HCT116 (cell line): Measurements from ENCODE around the gene FUCA2. TPM values are rescaled to one million over a fixed set of nuclear protein-coding genes. Genes with fewer than 3 reads are reported as not detected.

Experiments used
- ATAC-seq: fragments of 200-7000 bp; cut with Tn5 transposase; 2 replicates; pipeline ENCODE4 v1.9.1; 2020; ENCODE audit warnings: mild to moderate bottlenecking, moderate library complexity
- BruUV-seq: library from RNA; stranded (reverse); fragments of 400-500 nt; replicated peaks from 2 replicates; lab custom pipeline; 2021; lab: Mats Ljungman, UMichigan
- CTCF ChIA-PET: fragments of 300-600 bp; sonication (Branson Sonifier 250); formaldehyde crosslinking; loops from one replicate; lab custom pipeline; 2021; ENCODE audit warnings: antibody characterized with exemption; lab: Charles Lee
- POLR2A ChIA-PET: fragments of 300-600, 350-600 bp; sonication (Branson Sonifier 250); formaldehyde crosslinking; loops from one replicate; lab custom pipeline; 2021; ENCODE audit warnings: antibody characterized with exemption; lab: Charles Lee
- RAD21 ChIA-PET, 2 experiments: fragments of 300-600 bp; sonication (Branson Sonifier 250); formaldehyde crosslinking; loops; one replicate each; lab custom pipeline; 2023; ENCODE audit warnings: low total read pairs in 2 of 2; ENCODE audit not compliant: uncharacterized antibody in 2 of 2, unreplicated experiment in 2 of 2, low non-redundant PET in 1 of 2; lab: Charles Lee
- DNase-seq: peaks from one replicate; pipeline ENCODE4 v3.0.0-alpha.2; 2010; ENCODE audit warnings: low read depth, low spot score
- H2AFZ ChIP-seq: fragments of 200-600 bp; shearing (Covaris generic), sonication (generic); 2 replicates; pipeline ENCODE4 v1.6.1; 2017; ENCODE audit warnings: low read depth, mixed run types, mixed read lengths, antibody characterized with exemption, low read length; ENCODE audit not compliant: poor library complexity, severe bottlenecking
- H3K27ac ChIP-seq: 2 replicates; pipeline ENCODE4 v1.5.1; 2012; ENCODE audit warnings: low read depth, low read length
- H3K27me3 ChIP-seq: fragments of 200-600 bp; sonication (generic); 2 replicates; pipeline ENCODE4 v1.6.1; 2016; ENCODE audit warnings: mixed run types, low read length, mixed read lengths; ENCODE audit not compliant: insufficient read depth
- H3K36me3 ChIP-seq, 2 experiments: fragments of 200-500 bp in 1 of 2; fragments of 200-600 bp in 1 of 2; sonication (Bioruptor generic) in 1 of 2; sonication (generic) in 1 of 2; 2 replicates each; pipeline versions ENCODE4 v1.5.1 to v1.6.1; 2014 to 2016; ENCODE audit warnings: low read length in 2 of 2, inconsistent platforms in 1 of 2, mixed read lengths in 1 of 2, mixed run types in 1 of 2; ENCODE audit not compliant: insufficient read depth in 2 of 2, control insufficient read depth in 1 of 2
- H3K4me1 ChIP-seq, 2 experiments: fragments of 200-600 bp in 1 of 2; sonication (generic) in 1 of 2; 2 replicates each; pipeline versions ENCODE4 v1.5.1 to v1.6.1; 2012 to 2017; ENCODE audit warnings: low read length in 2 of 2, inconsistent platforms in 1 of 2, mild to moderate bottlenecking in 1 of 2, mixed read lengths in 1 of 2, mixed run types in 1 of 2, moderate library complexity in 1 of 2; ENCODE audit not compliant: insufficient read depth in 2 of 2, control insufficient read depth in 1 of 2
- H3K4me2 ChIP-seq: fragments of 200-600 bp; sonication (generic); 2 replicates; pipeline ENCODE4 v1.6.1; 2017; ENCODE audit warnings: mixed run types, low read length, mixed read lengths
- H3K4me3 ChIP-seq, 2 experiments: fragments of 200-600 bp in 1 of 2; sonication (generic) in 1 of 2; replicated peaks in 1 of 2; 2 replicates each; pipeline ENCODE4 v1.5.1; 2011 to 2016; ENCODE audit warnings: low read length in 2 of 2, control low read depth in 1 of 2, low read depth in 1 of 2, mild to moderate bottlenecking in 1 of 2, mixed read lengths in 1 of 2, mixed run types in 1 of 2
- H3K79me2 ChIP-seq: fragments of 200-600 bp; sonication (generic); 2 replicates; pipeline ENCODE4 v1.6.1; 2017; ENCODE audit warnings: mild to moderate bottlenecking, mixed run types, low read length, moderate library complexity, mixed read lengths; ENCODE audit not compliant: insufficient read depth
- H3K9ac ChIP-seq: fragments of 200-600 bp; sonication (generic); 2 replicates; pipeline ENCODE4 v1.6.1; 2016; ENCODE audit warnings: low read length, mixed read lengths
- H3K9me2 ChIP-seq: fragments of 200-600 bp; sonication (generic), shearing (Covaris generic); 2 replicates; pipeline ENCODE4 v1.6.1; 2017; ENCODE audit warnings: mixed run types, mild to moderate bottlenecking, moderate library complexity; ENCODE audit not compliant: insufficient read depth
- H3K9me3 ChIP-seq, 2 experiments: fragments of 200-500 bp in 1 of 2; fragments of 200-600 bp in 1 of 2; sonication (Bioruptor generic) in 1 of 2; sonication (generic) in 1 of 2; 2 replicates each; pipeline ENCODE4 v1.6.1; 2014 to 2017; ENCODE audit warnings: low read length in 2 of 2, mixed read lengths in 2 of 2, inconsistent platforms in 1 of 2, low read depth in 1 of 2, mild to moderate bottlenecking in 1 of 2, mixed run types in 1 of 2, moderate library complexity in 1 of 2; ENCODE audit not compliant: control insufficient read depth in 1 of 2, insufficient read depth in 1 of 2
- H4K20me1 ChIP-seq: fragments of 200-600 bp; sonication (generic), shearing (Covaris generic); 2 replicates; pipeline ENCODE4 v1.6.1; 2017; ENCODE audit warnings: mixed run types, mild to moderate bottlenecking, moderate library complexity; ENCODE audit not compliant: insufficient read depth
- ATF3 ChIP-seq: IDR thresholded peaks from 2 replicates; pipeline ENCODE4 v1.6.1; 2012
- CBX3 ChIP-seq: IDR thresholded peaks from 2 replicates; pipeline ENCODE4 v1.6.1; 2012; ENCODE audit warnings: low read depth
- CTCF ChIP-seq, 3 experiments: fragments of 200-600 bp in 1 of 3; sonication (generic) in 1 of 3; IDR thresholded peaks in 2 of 3; conservative IDR thresholded peaks in 1 of 3; 2 replicates each; pipeline ENCODE4 v1.5.1; 2012 to 2017; ENCODE audit warnings: low read depth in 2 of 3, low read length in 2 of 3, antibody characterized with exemption in 1 of 3, borderline replicate concordance in 1 of 3, control low read depth in 1 of 3, mild to moderate bottlenecking in 1 of 3, mixed read lengths in 1 of 3, mixed run types in 1 of 3, moderate library complexity in 1 of 3; ENCODE audit not compliant: insufficient read depth in 1 of 3
- EGR1 ChIP-seq: IDR thresholded peaks from 2 replicates; pipeline ENCODE4 v1.6.1; 2012; ENCODE audit warnings: low read depth
- ELF1 ChIP-seq: IDR thresholded peaks from 2 replicates; pipeline ENCODE4 v1.6.1; 2012; ENCODE audit warnings: low read depth, borderline replicate concordance
- EZH2phosphoT487 ChIP-seq: fragments of 200-600 bp; IDR thresholded peaks from 2 replicates; pipeline ENCODE4 v1.6.1; 2018; ENCODE audit warnings: antibody characterized with exemption, borderline replicate concordance
- FOSL1 ChIP-seq: IDR thresholded peaks from 2 replicates; pipeline ENCODE4 v1.6.1; 2012; ENCODE audit warnings: low read depth
- JUND ChIP-seq: IDR thresholded peaks from 2 replicates; pipeline ENCODE4 v1.6.1; 2012
- MAX ChIP-seq: IDR thresholded peaks from 2 replicates; pipeline ENCODE4 v1.6.1; 2012
- POLR2A ChIP-seq: IDR thresholded peaks from 2 replicates; pipeline ENCODE4 v1.7.0; 2011; ENCODE audit warnings: borderline replicate concordance; ENCODE audit not compliant: insufficient read depth, insufficient read length; ENCODE audit errors: extremely low read depth
- REST ChIP-seq: IDR thresholded peaks from 2 replicates; pipeline ENCODE4 v1.6.1; 2012; ENCODE audit warnings: low read depth
- SP1 ChIP-seq: IDR thresholded peaks from 2 replicates; pipeline ENCODE4 v1.6.1; 2012; ENCODE audit warnings: low read depth
- TCF7L2 ChIP-seq: IDR thresholded peaks from 2 replicates; pipeline ENCODE4 v1.7.0; 2011; ENCODE audit warnings: borderline replicate concordance, inconsistent platforms; ENCODE audit not compliant: insufficient read depth, insufficient read length; ENCODE audit errors: extremely low read depth
- ZBTB33 ChIP-seq: IDR thresholded peaks from 2 replicates; pipeline ENCODE4 v1.6.1; 2011; ENCODE audit warnings: mild to moderate bottlenecking, low read length, moderate library complexity; ENCODE audit not compliant: insufficient replicate concordance; ENCODE audit errors: extremely low read depth
- ZNF274 ChIP-seq: fragments of 200-500 bp; sonication (Bioruptor generic); IDR thresholded peaks from 2 replicates; pipeline ENCODE4 v1.6.1; 2014; ENCODE audit warnings: mild to moderate bottlenecking, low read depth, low read length, inconsistent platforms
- intact Hi-C: fragments of 100-400 bp; cut with micrococcal nuclease; formaldehyde crosslinking; loops from 2 replicates; pipeline ENCODE4 v1.10.0; 2022
- total RNA-seq: library from RNA; stranded (reverse); gene quantifications from one replicate; pipeline ENCODE4 v1.2.1, GENCODE V29; 2021; ENCODE audit not compliant: unreplicated experiment

The FUCA2 gene
- total RNA-seq, 1 experiment from 2014 or later = 75.4 TPM

- no peak for ATAC-seq
- intact Hi-C loops = no loop called here
- H3K4me3 ChIP-seq = no peak overlapping the region
- peaks cover 27 to 37% of the 10 kb centered on the region in 2 experiments; a peak in 3 of 4 replicates for H3K36me3 ChIP-seq
- no peaks in the 10 kb centered on the region for H4K20me1 ChIP-seq
- H3K79me2 ChIP-seq = peaks cover 28% of the 10 kb centered on the region
- H3K9me3 ChIP-seq = no peaks in the 10 kb centered on the region
- no peaks in the 10 kb centered on the region for H3K9me2 ChIP-seq
- H3K27me3 ChIP-seq = no peaks in the 10 kb centered on the region
- no peak overlapping the region for H3K4me2 ChIP-seq
- CTCF ChIA-PET = no interaction called here
- DNase-seq = no peak
- H2AFZ ChIP-seq = no peak overlapping the region
- H3K27ac ChIP-seq = no peak overlapping the region
- RAD21 ChIA-PET = no interaction called here
- H3K9ac ChIP-seq = no peak overlapping the region
- H3K4me1 ChIP-seq = no peaks in the 10 kb centered on the region
- POLR2A ChIA-PET = no interaction called here
- no TSS peak for BruUV-seq
- TF ChIP-seq ZBTB33 (no peak), SP1 (no peak), CBX3 (no peak), ATF3 (no peak), EGR1 (no peak), REST (no peak), MAX (no peak), FOSL1 (no peak), TCF7L2 (no peak), JUND (no peak), CTCF (IDR thresholded peaks at IDR 0.05 in 2 of 3, conservative IDR thresholded peaks at IDR 0.05 in 1 of 3; ENCODE audit: borderline replicate concordance in 1 of 3, insufficient read depth in 1 of 3, low read depth in 2 of 3, low read length in 2 of 3) (no peak), ZNF274 (no peak), POLR2A (no peak), ELF1 (no peak), EZH2phosphoT487 (no peak)
Observed at GRCh38 chr6:143504369-143504768, 7.2 kb downstream of the FUCA2 start.
